Left renal cortex interstitium (tissue), 4 donors: ENCODE data around the gene AP1B1. TPM values are rescaled to one million over a fixed set of nuclear protein-coding genes. Genes with fewer than 3 reads are reported as not detected.
"Not testable (repeated sequence)": the region's sequence is repeated elsewhere in the genome, so short reads cannot be mapped to it uniquely, and the experiment has no call there.

Experiments used
- DNase-seq, 4 donors: peaks; one replicate each; pipeline ENCODE4 v3.0.0-alpha.2; 2013; ENCODE audit warnings: low read depth in 4 of 4, low spot score in 2 of 4, missing footprints in 1 of 4
- polyA plus RNA-seq, 4 donors: library from polyadenylated mRNA; unstranded; fragments of 120-200 nt; gene quantifications; one replicate each; pipeline ENCODE4 v1.2.1, GENCODE V29; 2013; ENCODE audit not compliant: insufficient read length in 4 of 4

The AP1B1 gene
- polyA plus RNA-seq, 4 donors: 42.4 to 49.8 (median 44.3) TPM

GRCh38 chr22:29390270-29390669 lies 1.9 kb upstream of the AP1B1 start:
- DNase-seq: no peak

GRCh38 chr22:29388759-29389090 lies 355 bp upstream of the AP1B1 start:
- no peak for DNase-seq

- DNase-seq: no peak
These were observed 1.7 kb downstream of the AP1B1 start for GRCh38 chr22:29386708-29387107.

- DNase-seq: no peak
These were observed 2.6 kb downstream of the AP1B1 start for GRCh38 chr22:29385748-29386147.

GRCh38 chr22:29385151-29385704 lies 3.1 kb downstream of the AP1B1 start:
- no peak for DNase-seq

- no peak for DNase-seq
These were observed 4.6 kb downstream of the AP1B1 start for GRCh38 chr22:29383740-29384139.

GRCh38 chr22:29382580-29383302 lies 5.6 kb downstream of the AP1B1 start:
- no peak for DNase-seq

- no peak for DNase-seq
These were observed 7.5 kb downstream of the AP1B1 start for GRCh38 chr22:29380856-29381255.

GRCh38 chr22:29380032-29380781 lies 8.2 kb downstream of the AP1B1 start:
- DNase-seq: no peak

- no peak for DNase-seq
These were observed 9.1 kb downstream of the AP1B1 start for GRCh38 chr22:29379258-29379657.

GRCh38 chr22:29377979-29378378 lies 10.4 kb downstream of the AP1B1 start:
- DNase-seq: no peak

- DNase-seq: not testable (repeated sequence)
These were observed 11.7 kb downstream of the AP1B1 start for GRCh38 chr22:29376705-29377104.

- no peak for DNase-seq
These were observed 12.8 kb downstream of the AP1B1 start for GRCh38 chr22:29375398-29376076.

- not testable (repeated sequence) for DNase-seq
These were observed 13.6 kb downstream of the AP1B1 start for GRCh38 chr22:29374806-29375205.

- DNase-seq: no peak
These were observed 14.0 kb downstream of the AP1B1 start for GRCh38 chr22:29374401-29374800.

GRCh38 chr22:29370537-29370936 lies 17.8 kb downstream of the AP1B1 start:
- no peak for DNase-seq

- DNase-seq: no peak
These were observed 18.9 kb downstream of the AP1B1 start for GRCh38 chr22:29369460-29369859.

GRCh38 chr22:29359469-29359868 lies 28.9 kb downstream of the AP1B1 start:
- peak in 1 of 4 donors; percentile 14 for DNase-seq

- DNase-seq: not testable (repeated sequence)
These were observed 31.0 kb downstream of the AP1B1 start for GRCh38 chr22:29357193-29357890.

- no peak for DNase-seq
These were observed 34.5 kb downstream of the AP1B1 start for GRCh38 chr22:29353860-29354259.

- DNase-seq: no peak
These were observed 35.1 kb downstream of the AP1B1 start for GRCh38 chr22:29353286-29353685.
